Thyroid gland (tissue), 4 donors: ENCODE data around the gene PARVB.

ENCODE experiments used
- CTCF ChIP-seq, 6 experiments: fragments of 200-600 bp in 3 of 6; fragments of 450-650 bp in 3 of 6; sonication (generic) in 3 of 6; IDR thresholded peaks; one replicate each; pipeline ENCODE4 v1.5.1; 2016 to 2019; ENCODE audit warnings: antibody characterized with exemption in 6 of 6, mild to moderate bottlenecking in 2 of 6, inconsistent platforms in 1 of 6, moderate library complexity in 1 of 6
- POLR2A ChIP-seq, 2 donors: fragments of 450-650 bp; IDR thresholded peaks; one replicate each; pipeline ENCODE4 v1.6.1; 2017; ENCODE audit warnings: antibody characterized with exemption in 2 of 2, mild to moderate bottlenecking in 2 of 2, moderate library complexity in 1 of 2

GRCh38 chr22:44166498-44167276, 142.6 kb downstream of the PARVB start:
- TF ChIP-seq POLR2A (IDR thresholded peaks at IDR 0.05) (no peak), CTCF (IDR thresholded peaks at IDR 0.05) (no peak)
